Left lung (tissue), 10 donors: Measurements from ENCODE around the gene CHD3. TPM values are rescaled to one million over a fixed set of nuclear protein-coding genes. Genes with fewer than 3 reads are reported as not detected.

Experiments used
- ATAC-seq: fragments of 200-7000 bp; cut with Tn5 transposase; one replicate; pipeline ENCODE4 v1.9.1; 2020; ENCODE audit warnings: moderate library complexity
- DNase-seq, 4 donors: peaks; one replicate each; pipeline ENCODE4 v3.0.0-alpha.2; 2013 to 2020
- H3K27ac ChIP-seq, 2 donors: fragments of 200-600 bp; sonication (generic) in 1 of 2; one replicate each; pipeline versions ENCODE4 v1.5.0 to v1.8.0; 2020 to 2021
- H3K27me3 ChIP-seq, 2 donors: fragments of 200-600 bp; sonication (generic) in 1 of 2; one replicate each; pipeline versions ENCODE4 v1.5.0 to v1.8.0; 2020 to 2021
- H3K36me3 ChIP-seq, 2 donors: fragments of 200-600 bp; sonication (generic) in 1 of 2; one replicate each; pipeline versions ENCODE4 v1.5.0 to v1.8.0; 2020 to 2021
- H3K4me1 ChIP-seq, 2 donors: fragments of 200-600 bp; one replicate each; pipeline ENCODE4 v1.8.0; 2021
- H3K4me3 ChIP-seq, 2 donors: fragments of 200-600 bp; sonication (generic) in 1 of 2; one replicate each; pipeline versions ENCODE4 v1.5.0 to v1.8.0; 2020 to 2021; ENCODE audit warnings: mild to moderate bottlenecking in 1 of 2
- H3K9me3 ChIP-seq, 2 donors: fragments of 200-600 bp; sonication (generic) in 1 of 2; one replicate each; pipeline versions ENCODE4 v1.5.0 to v1.8.0; 2020 to 2021
- CTCF ChIP-seq, 2 donors: fragments of 200-600 bp; sonication (generic) in 1 of 2; IDR thresholded peaks; one replicate each; pipeline versions ENCODE4 v1.5.0 to v1.8.0; 2021; ENCODE audit warnings: antibody characterized with exemption in 2 of 2
- intact Hi-C, 2 donors: fragments of 100-400 bp; cut with DNase I; formaldehyde crosslinking; loops; one replicate each; pipeline versions ENCODE4 v1.11.2 to v1.14.2; 2022
- polyA plus RNA-seq, 6 donors: library from polyadenylated mRNA; unstranded; fragments of 120-200 nt; gene quantifications; one replicate each; pipeline ENCODE4 v1.2.1, GENCODE V29; 2013; ENCODE audit not compliant: insufficient read length in 6 of 6
- total RNA-seq, 2 donors: library from RNA; stranded (reverse); fragmentation: NEBNext Ultra II Directional; extraction: Animal tissue kit (Norgen Biotek cat#: 25700); gene quantifications; one replicate each; pipeline ENCODE4 v1.2.1, GENCODE V29; 2021
- donor health status: DM: no; HTN: yes; CAD: no.
- donor health status: DM: no; HTN: no; CAD: no.

The CHD3 gene
- total and polyA plus RNA-seq, 8 donors = 95.3 to 222 (median 202) TPM

- Histone ChIP-seq H3K27me3 (no peaks in the 10 kb centered on the region), H3K27ac (no peak overlapping the region), H3K4me1 (peaks cover 10 to 13% of the 10 kb centered on the region in 2 donors), H3K9me3 (no peaks in the 10 kb centered on the region), H3K36me3 (peaks cover 0 to 72% of the 10 kb centered on the region in 2 donors), H3K4me3 (no peak overlapping the region)
- ATAC-seq (no peak), DNase-seq (no peak)
- TF ChIP-seq CTCF (IDR thresholded peaks at IDR 0.05) = no peak
- intact Hi-C loops = no loop called here
These were observed 21.7 kb downstream of the CHD3 start for GRCh38 chr17:7910281-7910680.

- DNase-seq = no peak
- intact Hi-C loops = no loop called here
These were observed 22.1 kb downstream of the CHD3 start for GRCh38 chr17:7910711-7911110.

GRCh38 chr17:7911116-7911515 lies 22.5 kb downstream of the CHD3 start:
- H3K9me3 ChIP-seq = no peaks in the 10 kb centered on the region
- intact Hi-C loops = no loop called here
- peaks cover 0 to 64% of the 10 kb centered on the region in 2 donors for H3K36me3 ChIP-seq
- no peak overlapping the region for H3K4me3 ChIP-seq
- ATAC-seq (no peak), DNase-seq (no peak)
- no peaks in the 10 kb centered on the region for H3K27me3 ChIP-seq
- H3K27ac ChIP-seq = no peak overlapping the region
- H3K4me1 ChIP-seq = peaks cover 12 to 17% of the 10 kb centered on the region in 2 donors
- TF ChIP-seq CTCF (IDR thresholded peaks at IDR 0.05) = no peak

More at GRCh38 chr17:7910711-7911110, 22.1 kb downstream of the CHD3 start:
- no peak for TF ChIP-seq CTCF (IDR thresholded peaks at IDR 0.05)
- Histone ChIP-seq H3K27ac (no peak overlapping the region), H3K27me3 (no peaks in the 10 kb centered on the region), H3K9me3 (no peaks in the 10 kb centered on the region), H3K4me3 (no peak overlapping the region), H3K36me3 (peaks cover 0 to 68% of the 10 kb centered on the region in 2 donors), H3K4me1 (peaks cover 12 to 15% of the 10 kb centered on the region in 2 donors)
- no peak for ATAC-seq

- TF ChIP-seq CTCF (IDR thresholded peaks at IDR 0.05) = peak; percentile 55 to 62
- H3K4me3 ChIP-seq = no peak overlapping the region
- no peaks in the 10 kb centered on the region for H3K27me3 ChIP-seq
- no peaks in the 10 kb centered on the region for H3K9me3 ChIP-seq
- DNase-seq = peak in 2 of 4 donors; percentile 49 to 70
- H3K36me3 ChIP-seq = peaks cover 0 to 45% of the 10 kb centered on the region in 2 donors
- H3K4me1 ChIP-seq = peaks cover 16 to 26% of the 10 kb centered on the region in 2 donors
- H3K27ac ChIP-seq = no peak overlapping the region
- intact Hi-C loops = no loop called here
- ATAC-seq = peak; percentile 32
These were observed 24.4 kb downstream of the CHD3 start for GRCh38 chr17:7912927-7913524.

GRCh38 chr17:7915179-7915610 lies 26.6 kb downstream of the CHD3 start:
- no peak for TF ChIP-seq CTCF (IDR thresholded peaks at IDR 0.05)
- peaks cover 16 to 26% of the 10 kb centered on the region in 2 donors for H3K4me1 ChIP-seq
- DNase-seq = peak in 1 of 4 donors; percentile 48
- no peaks in the 10 kb centered on the region for H3K9me3 ChIP-seq
- no peaks in the 10 kb centered on the region for H3K27me3 ChIP-seq
- peak overlapping the region; percentile 53 to 76 for H3K4me3 ChIP-seq
- peaks cover 0 to 23% of the 10 kb centered on the region in 2 donors for H3K36me3 ChIP-seq
- ATAC-seq = peak; percentile 51
- intact Hi-C loops = no loop called here
- H3K27ac ChIP-seq = peak overlapping the region; percentile 94 to 96
